ENCODE measurements around the gene KAT2B. TPM values are rescaled to one million over a fixed set of nuclear protein-coding genes. Genes with fewer than 3 reads are reported as not detected.
"Not testable (repeated sequence)": the region's sequence is repeated elsewhere in the genome, so short reads cannot be mapped to it uniquely, and the experiment has no call there.

The KAT2B gene
- polyA plus RNA-seq (ENCODE audit: insufficient read length), result 29.9 TPM
- long read RNA-seq, donor 1, full-length matches to known transcripts, result 1 of 10 reads
- long read RNA-seq, donor 1, partial matches to known transcripts, result 9 of 10 reads
- long read RNA-seq, donor 1, other reads (novel, unspliced or antisense), result 0 of 10 reads
- long read RNA-seq, donor 2, full-length matches to known transcripts, result 1 of 1 reads
- long read RNA-seq, donor 2, partial matches to known transcripts, result 0 of 1 reads
- long read RNA-seq, donor 2, other reads (novel, unspliced or antisense), result 0 of 1 reads
- long read RNA-seq, donor 3, partial matches to known transcripts, result 0 of 2 reads
- long read RNA-seq, donor 3, other reads (novel, unspliced or antisense), result 0 of 2 reads
- long read RNA-seq, donor 4, result 0 reads
- long read RNA-seq, donor 5, full-length matches to known transcripts, result 1 of 1 reads
- long read RNA-seq, donor 5, partial matches to known transcripts, result 0 of 1 reads
- long read RNA-seq, donor 5, other reads (novel, unspliced or antisense), result 0 of 1 reads
- long read RNA-seq, donor 6, full-length matches to known transcripts, result 2 of 2 reads
- long read RNA-seq, donor 6, partial matches to known transcripts, result 0 of 2 reads
- long read RNA-seq, donor 6, other reads (novel, unspliced or antisense), result 0 of 2 reads
- long read RNA-seq, donor 7, full-length matches to known transcripts, result 3 of 3 reads
- long read RNA-seq, donor 7, partial matches to known transcripts, result 0 of 3 reads
- long read RNA-seq, donor 7, other reads (novel, unspliced or antisense), result 0 of 3 reads
- long read RNA-seq, donor 8, result 0 reads

GRCh38 chr3:20039765-20040547, at the start of gene KAT2B:
TSS of gene KAT2B (plus strand) at chr3:20040446. CDS start at chr3:20040478, 32 bp downstream.
- DNase-seq, result peak; percentile 81

GRCh38 chr3:19994796-19995195, 45.5 kb upstream of the KAT2B start:
- DNase-seq, result no peak

GRCh38 chr3:19997502-19997901, 42.7 kb upstream of the KAT2B start:
- DNase-seq, result no peak

- no peak for DNase-seq
Measured at GRCh38 chr3:20001932-20002331, 38.3 kb upstream of the KAT2B start.

- no peak for DNase-seq
Measured at GRCh38 chr3:20007960-20008359, 32.3 kb upstream of the KAT2B start.

- DNase-seq, result no peak
Measured at GRCh38 chr3:20008646-20009045, 31.6 kb upstream of the KAT2B start.

- DNase-seq, result no peak
Measured at GRCh38 chr3:20012164-20012563, 28.1 kb upstream of the KAT2B start, which contains the start of gene PP2D1. TSS of gene PP2D1 (minus strand) at chr3:20012264. CDS start at chr3:20012072, 192 bp downstream.

- DNase-seq, result no peak
Measured at GRCh38 chr3:20013396-20013795, 26.9 kb upstream of the KAT2B start.

GRCh38 chr3:20015525-20015924, 24.7 kb upstream of the KAT2B start:
- DNase-seq, result no peak

GRCh38 chr3:20016076-20016475, 24.2 kb upstream of the KAT2B start:
- DNase-seq, result not testable (repeated sequence)

GRCh38 chr3:20022954-20023622, 17.2 kb upstream of the KAT2B start:
- no peak for DNase-seq

GRCh38 chr3:20023623-20024405, 16.4 kb upstream of the KAT2B start:
- DNase-seq, result no peak

- no peak for DNase-seq
Measured at GRCh38 chr3:20027136-20027535, 13.1 kb upstream of the KAT2B start.

GRCh38 chr3:20028905-20029331, 11.3 kb upstream of the KAT2B start:
- DNase-seq, result no peak

- DNase-seq, result not testable (repeated sequence)
Measured at GRCh38 chr3:20031939-20032338, 8.3 kb upstream of the KAT2B start.

GRCh38 chr3:20035019-20035418, 5.2 kb upstream of the KAT2B start:
- no peak for DNase-seq

GRCh38 chr3:20037255-20037996, 2.8 kb upstream of the KAT2B start:
- no peak for DNase-seq

- DNase-seq, result no peak
Measured at GRCh38 chr3:20038699-20039465, 1.4 kb upstream of the KAT2B start.

GRCh38 chr3:20039466-20039764, 831 bp upstream of the KAT2B start:
- no peak for DNase-seq

All from left kidney (tissue), 8 donors.